Measurements from ENCODE around the gene THAP3. TPM values are rescaled to one million over a fixed set of nuclear protein-coding genes. Genes with fewer than 3 reads are reported as not detected.

THAP3 gene
- total and polyA plus RNA-seq, 9 of the 15 experiments (the other 6 are each of a cell fraction or from before 2014, with no cell fraction given): 1.9 to 31.2 (median 18.2) TPM

- TF ChIP-seq HNRNPK (IDR thresholded peaks at IDR 0.05; ENCODE audit: low read depth, low read length, poor library complexity, severe bottlenecking) (no peak), JUN (IDR thresholded peaks at IDR 0.05; ENCODE audit: borderline replicate concordance, low read depth, low read length) (no peak), JUN (CRISPR knock-in tag; IDR thresholded peaks at IDR 0.05; ENCODE audit: borderline replicate concordance) (0 out of 2 replicates have a peak, but pooled peaks have one; percentile 21), MCM3 (IDR thresholded peaks at IDR 0.05) (no peak), ZBTB1 (CRISPR knock-in tag; IDR thresholded peaks at IDR 0.05; ENCODE audit: borderline replicate concordance, low read depth) (no peak), KDM1A (IDR thresholded peaks at IDR 0.05) (no peak), SMARCB1 (IDR thresholded peaks at IDR 0.05; ENCODE audit: insufficient read length, low read depth) (no peak), TAF1 (IDR thresholded peaks at IDR 0.05; ENCODE audit: control insufficient read depth, extremely low read depth, insufficient read depth, low read length, severe bottlenecking) (peak; percentile 33), RCOR1 (IDR thresholded peaks at IDR 0.05; ENCODE audit: borderline replicate concordance in 1 of 2, low read depth in 2 of 2, low read length in 2 of 2) (no peak), MCM7 (IDR thresholded peaks at IDR 0.05) (no peak), USF1 (CRISPR knock-in tag; IDR thresholded peaks at IDR 0.05) (no peak), ZBTB5 (IDR thresholded peaks at IDR 0.05) (no peak)
- TF ChIP-seq, protein P1, sequence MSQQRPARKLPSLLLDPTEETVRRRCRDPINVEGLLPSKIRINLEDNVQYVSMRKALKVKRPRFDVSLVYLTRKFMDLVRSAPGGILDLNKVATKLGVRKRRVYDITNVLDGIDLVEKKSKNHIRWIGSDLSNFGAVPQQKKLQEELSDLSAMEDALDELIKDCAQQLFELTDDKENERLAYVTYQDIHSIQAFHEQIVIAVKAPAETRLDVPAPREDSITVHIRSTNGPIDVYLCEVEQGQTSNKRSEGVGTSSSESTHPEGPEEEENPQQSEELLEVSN (IDR thresholded peaks at IDR 0.05; ENCODE audit: borderline replicate concordance in 1 of 2, extremely low read depth in 1 of 2, insufficient read depth in 1 of 2, insufficient read length in 1 of 2, low read depth in 1 of 2, low read length in 1 of 2, poor library complexity in 1 of 2, severe bottlenecking in 1 of 2): peak in 1 of 2 experiments; percentile 13
Measured at GRCh38 chr1:6614019-6614928, 10.4 kb upstream of the THAP3 start (continued).

Measured in K562 (cell line).